HL-60 (cell line): Measurements from ENCODE around the gene MACROD2.

Experiments
- CTCF ChIP-seq: IDR thresholded peaks from one replicate; pipeline ENCODE4 v1.5.1; 2011; ENCODE audit warnings: low read length, control low read depth, inconsistent platforms; ENCODE audit not compliant: insufficient read depth
- REST ChIP-seq: IDR thresholded peaks from 2 replicates; pipeline ENCODE4 v1.6.1; 2012; ENCODE audit warnings: low read depth; ENCODE audit not compliant: insufficient replicate concordance

- no peak for TF ChIP-seq REST
- no peak for TF ChIP-seq CTCF
These were observed 617.1 kb downstream of the MACROD2 start for GRCh38 chr20:14612391-14612790.
